DMS79 treated with DMSO at 0.1 percent for 48 hours (cell line): ENCODE measurements around the gene NR2F2.

Experiments used
- DNase-seq: peaks from one replicate; lab custom pipeline; 2025; lab: John Stamatoyannopoulos, UW

Gene NR2F2

DNA sequence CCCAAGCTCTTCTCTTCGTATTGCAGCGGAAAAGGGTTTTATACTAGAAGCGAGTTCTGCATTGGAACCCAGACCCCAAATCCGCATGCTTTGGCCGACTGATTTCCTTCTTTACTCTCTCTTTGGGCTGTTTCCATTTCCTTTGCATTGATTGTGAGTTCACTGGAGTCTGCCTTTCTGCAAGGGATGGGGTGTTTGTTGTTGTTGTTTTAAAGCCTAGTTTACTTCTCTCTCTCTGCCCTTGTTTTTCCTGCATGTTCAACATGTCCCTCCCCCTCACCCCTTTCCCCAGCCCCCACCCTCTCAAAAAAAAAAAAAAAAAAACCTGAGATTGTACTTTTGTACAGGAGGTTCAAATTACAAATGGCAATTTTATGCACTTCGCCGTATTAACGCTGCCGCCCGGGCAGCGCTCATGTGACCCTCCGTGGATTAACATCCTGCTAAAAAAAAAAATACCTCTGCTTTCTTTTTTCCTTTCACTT is 2.2 kb downstream of the NR2F2 start:
- peak; percentile 23 for DNase-seq

DNA sequence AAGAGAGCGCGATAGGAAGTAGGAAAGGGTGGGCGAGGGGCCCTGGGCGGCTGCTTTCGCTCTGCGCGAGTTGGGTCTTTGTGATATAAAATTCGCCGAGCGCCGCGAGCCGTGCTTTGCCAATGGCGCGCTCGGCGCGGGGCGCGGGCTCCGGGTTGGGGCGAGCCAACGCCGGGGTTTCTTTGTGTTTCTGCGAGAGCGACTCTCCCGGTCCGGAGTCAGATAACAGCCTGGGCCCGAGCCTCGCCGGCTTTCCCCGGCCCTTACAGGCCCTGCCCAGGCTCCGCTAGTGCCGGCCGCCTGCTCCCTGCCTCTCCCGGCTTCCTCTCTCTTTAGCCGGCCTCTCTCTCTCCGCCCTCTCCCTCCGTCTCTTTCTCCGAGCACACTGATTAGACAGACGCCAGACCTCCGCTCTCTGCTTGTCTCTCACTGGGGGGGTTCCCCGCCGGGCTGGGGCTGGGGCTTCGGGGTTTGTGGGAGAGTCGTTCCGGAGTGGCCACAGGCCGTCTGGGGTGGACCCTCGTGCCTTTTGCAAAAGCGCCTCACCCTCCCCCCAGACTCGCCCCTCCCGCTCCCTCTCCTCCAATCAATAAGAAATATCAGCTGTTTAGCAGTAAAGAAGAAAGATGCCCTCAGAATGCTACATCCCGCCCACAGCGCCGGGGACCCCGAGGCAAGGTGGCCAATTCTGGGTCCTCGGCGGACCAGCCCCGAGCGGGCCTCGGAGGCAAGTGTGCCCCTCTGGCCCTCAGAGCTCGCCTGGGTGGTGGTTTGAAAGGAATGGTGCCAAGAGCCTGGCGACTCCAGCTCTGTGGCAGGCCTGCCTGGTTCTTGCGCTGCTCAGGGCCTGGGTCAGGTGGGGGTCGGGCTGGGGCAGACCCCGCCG is 2.9 kb downstream of the NR2F2 start:
- peak; percentile 20 for DNase-seq

DNA sequence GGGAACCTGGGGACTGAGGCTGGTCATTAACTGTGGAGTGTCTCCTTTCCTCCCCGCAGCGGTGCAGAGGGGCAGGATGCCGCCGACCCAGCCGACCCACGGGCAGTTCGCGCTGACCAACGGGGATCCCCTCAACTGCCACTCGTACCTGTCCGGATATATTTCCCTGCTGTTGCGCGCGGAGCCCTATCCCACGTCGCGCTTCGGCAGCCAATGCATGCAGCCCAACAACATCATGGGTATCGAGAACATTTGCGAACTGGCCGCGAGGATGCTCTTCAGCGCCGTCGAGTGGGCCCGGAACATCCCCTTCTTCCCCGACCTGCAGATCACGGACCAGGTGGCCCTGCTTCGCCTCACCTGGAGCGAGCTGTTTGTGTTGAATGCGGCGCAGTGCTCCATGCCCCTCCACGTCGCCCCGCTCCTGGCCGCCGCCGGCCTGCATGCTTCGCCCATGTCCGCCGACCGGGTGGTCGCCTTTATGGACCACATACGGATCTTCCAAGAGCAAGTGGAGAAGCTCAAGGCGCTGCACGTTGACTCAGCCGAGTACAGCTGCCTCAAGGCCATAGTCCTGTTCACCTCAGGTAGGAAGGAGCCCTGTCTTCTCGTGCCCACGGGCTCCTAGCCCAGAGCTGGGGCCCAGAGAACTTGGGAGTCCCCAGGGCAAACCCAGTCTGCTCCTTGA is 3.7 kb downstream of the NR2F2 start:
- no peak for DNase-seq

DNA sequence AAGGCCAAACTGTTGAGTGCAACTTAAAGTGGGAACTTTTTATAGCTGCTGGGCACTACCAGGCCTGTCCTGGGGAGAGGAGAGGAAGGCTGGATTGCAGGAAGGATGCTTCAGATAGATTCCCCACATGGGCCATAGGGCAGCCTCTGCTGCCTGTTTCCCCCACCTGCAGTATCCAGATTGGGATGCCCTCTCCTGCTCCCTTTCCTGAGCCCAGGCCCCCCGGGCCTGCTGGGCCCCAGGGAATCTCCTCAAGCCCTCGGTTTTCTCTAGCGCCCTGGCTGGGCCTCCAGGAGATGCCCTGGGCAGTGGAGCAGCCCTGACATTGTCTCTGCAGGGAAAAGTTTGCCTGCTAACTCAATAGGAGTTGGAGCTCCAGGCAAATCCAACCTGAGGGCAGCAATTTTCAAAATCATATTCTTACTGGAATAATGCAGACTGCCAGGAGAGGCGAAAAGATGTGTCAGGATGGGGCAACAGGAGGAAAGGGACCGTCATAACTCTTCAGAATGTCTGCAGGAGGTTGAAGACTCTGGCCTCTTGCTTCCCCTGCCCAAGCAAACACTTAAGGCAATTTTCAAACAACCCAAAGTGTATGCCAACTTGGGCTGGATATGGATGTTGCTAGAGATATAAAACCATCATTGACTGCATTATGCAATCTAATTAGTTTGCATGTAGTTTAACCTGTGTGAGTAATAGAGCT is 4.4 kb downstream of the NR2F2 start:
- no peak for DNase-seq

DNA sequence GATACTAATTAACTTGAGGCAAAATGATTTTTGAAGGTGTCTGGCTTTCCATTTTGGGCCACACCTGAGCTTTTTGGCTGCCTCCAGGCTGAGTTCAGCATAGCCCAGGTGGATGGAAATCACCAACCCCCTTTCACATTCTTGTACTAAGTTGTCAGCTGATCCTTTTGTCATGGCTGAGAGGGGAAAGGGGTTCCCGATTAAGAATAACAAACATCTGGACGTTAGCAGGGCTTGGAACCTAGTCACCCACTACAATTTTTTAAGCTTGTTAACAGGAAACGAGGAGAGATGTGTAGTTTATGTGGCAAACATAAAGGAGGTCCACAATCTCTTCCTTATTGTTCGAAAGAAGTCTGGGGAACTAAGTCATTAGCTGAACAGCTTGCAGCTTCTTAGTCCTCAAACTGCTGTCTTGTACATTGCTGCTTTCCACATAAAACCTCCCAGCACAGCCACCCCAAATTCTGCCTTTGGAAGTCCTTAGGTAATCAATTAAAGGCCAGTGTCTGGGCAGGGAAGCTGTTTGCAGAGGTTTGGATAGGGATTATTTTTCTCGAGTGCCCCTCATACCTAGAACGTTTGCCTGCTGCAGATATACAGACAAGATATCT is 5.0 kb downstream of the NR2F2 start:
- no peak for DNase-seq

DNA sequence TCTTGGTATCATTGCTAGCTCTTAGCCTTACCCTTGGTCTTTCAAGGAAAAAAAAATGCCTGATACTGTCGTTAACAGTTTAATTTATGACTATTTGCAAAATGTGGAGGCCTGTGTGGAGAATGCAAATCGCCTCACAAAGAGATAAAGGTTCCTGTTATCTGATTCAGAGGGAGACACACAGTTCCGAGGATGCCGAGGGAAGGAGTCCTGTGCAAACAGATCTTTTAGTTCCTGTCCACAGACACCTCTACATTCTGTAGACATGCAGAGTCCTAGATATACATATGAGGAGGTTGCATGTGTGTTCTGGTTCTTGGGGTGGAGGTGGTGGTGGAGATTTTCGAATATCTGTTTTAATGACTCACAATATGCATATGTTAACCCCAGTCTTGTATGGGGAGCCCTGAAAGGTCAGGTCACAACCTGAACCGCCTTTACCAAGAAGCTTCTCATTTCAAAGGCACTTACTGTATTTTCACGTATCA is 5.7 kb downstream of the NR2F2 start:
- DNase-seq, result no peak

DNA sequence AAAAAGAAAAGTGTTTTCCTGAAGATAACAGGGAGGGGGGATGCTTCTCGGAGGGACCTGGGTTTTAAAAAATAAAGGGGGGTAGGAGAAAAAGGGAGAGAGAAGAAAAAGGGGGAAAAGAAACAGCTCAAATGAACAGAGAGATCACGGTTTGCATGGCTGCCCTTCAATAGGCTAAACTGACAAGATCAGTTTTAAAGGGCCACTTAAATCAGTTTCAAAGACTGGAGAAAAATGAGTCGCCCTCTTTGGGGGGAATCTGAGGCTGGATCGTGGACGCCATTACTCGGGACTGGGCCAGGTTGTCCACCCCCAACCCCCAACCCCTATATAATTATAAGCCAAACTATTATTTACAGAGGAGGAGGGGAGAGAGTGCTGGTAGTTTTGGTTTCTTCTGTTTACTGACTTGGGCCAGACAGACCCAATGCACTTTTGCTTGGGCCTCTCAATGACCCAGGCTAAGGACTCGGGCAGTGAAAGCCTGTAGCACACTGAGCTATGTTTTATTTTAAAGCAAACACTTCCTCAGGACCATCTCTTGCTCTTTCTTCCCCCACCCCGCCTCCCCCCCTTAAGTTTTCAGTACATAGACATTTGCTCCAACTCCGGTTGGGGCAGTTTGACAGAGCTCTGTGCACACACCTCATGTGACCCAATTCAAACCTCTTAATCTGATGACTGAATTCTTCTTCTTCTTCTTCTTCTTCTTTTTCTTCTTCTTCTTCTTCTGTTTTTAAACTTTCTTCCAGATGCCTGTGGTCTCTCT is 6.3 kb downstream of the NR2F2 start:
- peak; percentile 6 for DNase-seq

DNA sequence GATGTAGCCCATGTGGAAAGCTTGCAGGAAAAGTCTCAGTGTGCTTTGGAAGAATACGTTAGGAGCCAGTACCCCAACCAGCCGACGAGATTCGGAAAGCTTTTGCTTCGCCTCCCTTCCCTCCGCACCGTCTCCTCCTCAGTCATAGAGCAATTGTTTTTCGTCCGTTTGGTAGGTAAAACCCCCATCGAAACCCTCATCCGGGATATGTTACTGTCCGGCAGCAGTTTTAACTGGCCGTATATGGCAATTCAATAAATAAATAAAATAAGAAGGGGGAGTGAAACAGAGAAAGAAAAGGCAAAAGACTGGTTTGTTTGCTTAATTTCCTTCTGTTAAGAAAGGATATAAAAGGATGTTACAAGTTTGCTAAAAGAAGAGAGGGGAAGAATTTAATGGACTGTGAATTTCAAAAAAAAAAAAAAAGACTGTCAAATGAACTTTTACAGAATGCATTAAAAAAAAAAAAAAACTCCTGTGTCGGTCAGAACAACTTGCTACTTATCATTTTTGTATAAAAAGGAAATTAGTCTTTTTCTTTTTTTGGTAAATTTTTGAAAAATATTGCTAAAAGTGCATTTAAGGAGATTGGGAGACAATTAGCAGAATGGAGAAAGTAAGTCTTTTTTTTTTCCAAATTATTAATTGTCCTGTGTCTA is 7.0 kb downstream of the NR2F2 start:
- DNase-seq, result no peak

DNA sequence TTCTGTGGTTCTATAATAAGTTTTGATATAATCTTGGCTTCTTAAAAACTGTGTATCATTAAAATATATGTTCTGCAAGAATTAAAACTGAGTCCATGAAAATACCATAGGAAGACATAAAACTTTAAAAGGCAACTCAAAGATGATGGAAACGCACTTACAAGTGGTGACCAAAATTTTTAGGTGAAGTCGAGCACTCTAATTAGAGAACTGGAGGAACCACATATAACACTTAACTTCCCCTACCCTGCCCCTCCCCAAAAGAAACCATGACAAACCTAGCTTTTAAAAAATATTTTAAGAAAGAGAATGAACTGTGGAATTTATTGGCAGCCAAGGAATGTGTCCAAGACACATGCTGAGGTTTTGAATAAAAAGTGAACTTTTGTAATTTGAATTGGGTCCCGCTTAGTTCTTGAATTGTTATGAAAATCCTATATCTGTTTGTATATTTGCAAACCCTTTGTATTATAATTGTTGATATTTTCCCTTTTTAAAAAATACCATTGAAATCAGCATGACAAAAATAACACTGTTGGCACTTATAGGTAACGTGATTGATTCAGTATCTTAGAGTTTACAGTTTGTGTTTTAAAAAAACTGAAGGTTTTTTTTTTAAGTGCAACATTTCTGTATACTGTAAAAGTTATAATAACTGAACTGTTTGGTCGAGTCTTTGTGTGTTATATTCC is 7.7 kb downstream of the NR2F2 start:
- DNase-seq, result no peak

DNA sequence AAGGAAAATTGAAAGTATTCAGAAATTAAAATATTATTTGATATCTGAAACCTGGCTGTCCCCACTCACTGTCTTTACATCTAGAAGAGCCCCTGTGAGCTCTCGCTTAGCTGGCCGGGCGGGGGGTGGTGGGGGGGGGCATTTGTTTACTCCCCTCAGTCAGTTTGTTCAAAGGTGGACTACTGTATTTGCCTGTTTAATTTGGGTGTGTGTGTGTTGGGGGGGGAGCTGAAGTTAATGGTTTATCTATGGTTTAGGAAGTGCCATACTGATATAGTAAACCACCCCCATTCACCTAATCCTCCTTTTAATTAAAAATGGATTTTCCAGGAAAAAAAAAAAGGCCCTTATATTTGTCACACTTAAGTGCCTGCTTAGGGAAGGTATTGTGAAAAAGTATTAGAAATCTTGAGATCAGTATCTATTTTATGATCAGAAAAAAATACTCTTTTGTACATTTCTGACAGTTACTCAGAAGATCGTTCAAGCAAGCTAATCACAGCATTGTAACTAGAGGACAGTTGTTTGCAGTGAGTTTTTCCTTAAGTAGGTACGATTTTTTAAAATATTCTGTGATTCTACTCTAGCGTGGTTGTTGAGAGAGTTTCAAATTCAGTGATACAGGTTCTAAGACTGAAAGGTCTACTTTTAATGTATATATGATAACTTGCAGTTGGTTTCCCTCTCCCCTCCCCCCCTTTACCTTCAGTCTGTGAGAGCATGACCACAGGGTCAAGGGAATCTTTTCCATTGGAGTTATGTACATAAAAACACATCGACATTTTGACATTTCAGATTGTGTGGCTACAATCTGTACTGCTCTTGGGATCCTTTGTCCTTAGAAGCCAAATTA is 8.5 kb downstream of the NR2F2 start:
- DNase-seq, result no peak

DNA sequence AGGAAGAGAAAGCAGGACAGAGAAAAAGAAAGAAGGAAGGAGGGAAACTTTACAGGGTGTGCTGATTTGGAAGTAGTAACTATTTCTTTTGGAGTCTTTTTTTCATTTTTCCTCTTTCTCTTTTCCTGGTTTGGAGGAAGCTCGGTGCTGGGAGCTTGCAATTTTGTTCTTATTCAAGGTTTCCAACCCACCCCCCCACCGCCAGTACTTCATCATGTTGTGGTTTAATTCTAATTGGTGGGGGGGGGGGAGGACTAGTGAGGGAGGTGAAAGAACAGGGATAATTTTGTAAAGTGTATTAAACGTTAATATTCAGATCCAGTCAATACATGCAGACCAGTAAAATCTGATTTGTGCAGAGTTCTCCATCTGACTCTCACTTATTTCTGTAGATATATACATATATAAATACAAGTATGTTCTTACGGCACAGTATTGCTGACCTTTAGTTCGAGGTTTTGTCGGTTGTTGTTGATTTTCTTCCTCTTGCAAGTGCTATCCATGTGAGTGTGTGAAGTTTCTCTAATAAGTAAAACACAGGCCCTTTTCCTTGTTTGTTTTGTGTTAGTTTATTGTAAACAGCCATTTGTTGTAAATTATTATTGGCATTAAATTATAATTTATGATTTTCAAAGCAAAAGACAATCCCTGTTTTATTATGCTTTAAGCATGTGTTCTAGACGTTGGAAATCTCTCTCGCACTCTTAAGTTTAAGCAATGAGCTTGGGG is 9.3 kb downstream of the NR2F2 start:
- DNase-seq, result no peak

DNA sequence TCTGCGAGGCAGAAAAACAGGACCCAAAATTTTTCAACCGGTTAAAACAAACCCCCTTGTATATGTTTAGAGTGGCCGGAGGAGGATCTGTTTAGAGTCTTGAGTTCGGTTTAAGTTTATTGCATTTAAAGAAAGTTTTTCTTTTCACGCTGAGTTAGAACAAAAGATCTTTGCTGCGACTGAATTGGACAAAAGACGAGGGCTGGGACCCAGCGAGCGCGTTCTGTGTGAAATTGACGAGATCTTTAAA is 9.8 kb downstream of the NR2F2 start:
- DNase-seq, result no peak

DNA sequence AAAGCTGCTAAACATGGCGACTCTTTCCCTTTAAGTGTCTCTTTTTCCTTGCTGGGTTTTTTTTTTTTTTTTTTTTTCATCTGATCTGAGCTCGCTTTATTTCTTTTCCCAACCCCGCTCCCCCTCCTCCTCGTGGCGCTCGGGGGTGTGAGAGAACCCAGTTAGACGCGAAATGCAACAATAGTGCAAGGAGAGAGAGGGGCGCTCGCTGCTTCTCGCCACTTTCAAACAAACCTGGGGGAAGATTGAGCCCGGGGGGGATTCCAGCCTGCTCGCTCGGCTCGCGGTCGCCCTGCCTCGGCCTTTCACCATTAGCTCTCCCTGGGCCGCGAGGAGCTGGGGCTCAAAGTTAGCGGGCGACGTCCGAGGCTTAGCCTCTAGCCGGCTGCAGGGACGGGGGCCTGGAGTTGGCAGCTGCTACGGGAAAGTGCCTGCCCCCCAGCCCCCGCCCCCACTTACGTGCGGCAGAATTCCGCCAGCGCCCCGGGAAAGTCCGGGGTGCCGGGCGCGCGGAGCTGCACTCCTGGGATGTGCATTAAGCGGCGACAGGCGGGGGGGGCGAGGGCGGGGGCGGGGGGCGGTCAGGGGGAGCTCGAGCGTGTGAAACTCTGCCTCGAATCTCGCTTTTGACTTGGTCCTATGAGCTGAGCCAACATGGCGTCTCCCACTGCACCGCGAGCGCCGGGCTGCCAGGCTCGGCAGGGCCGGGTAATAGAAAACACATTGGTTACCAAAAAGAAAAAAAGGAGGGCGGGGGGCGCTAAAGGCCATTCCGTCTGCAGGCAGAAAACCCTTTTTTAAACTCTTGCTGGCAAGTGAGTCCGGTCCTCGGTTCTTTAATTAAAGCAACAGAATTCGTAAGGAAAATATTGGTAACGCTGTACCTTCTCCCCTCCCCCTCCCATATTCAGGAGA is 10.4 kb downstream of the NR2F2 start:
- DNase-seq, result peak; percentile 26

DNA sequence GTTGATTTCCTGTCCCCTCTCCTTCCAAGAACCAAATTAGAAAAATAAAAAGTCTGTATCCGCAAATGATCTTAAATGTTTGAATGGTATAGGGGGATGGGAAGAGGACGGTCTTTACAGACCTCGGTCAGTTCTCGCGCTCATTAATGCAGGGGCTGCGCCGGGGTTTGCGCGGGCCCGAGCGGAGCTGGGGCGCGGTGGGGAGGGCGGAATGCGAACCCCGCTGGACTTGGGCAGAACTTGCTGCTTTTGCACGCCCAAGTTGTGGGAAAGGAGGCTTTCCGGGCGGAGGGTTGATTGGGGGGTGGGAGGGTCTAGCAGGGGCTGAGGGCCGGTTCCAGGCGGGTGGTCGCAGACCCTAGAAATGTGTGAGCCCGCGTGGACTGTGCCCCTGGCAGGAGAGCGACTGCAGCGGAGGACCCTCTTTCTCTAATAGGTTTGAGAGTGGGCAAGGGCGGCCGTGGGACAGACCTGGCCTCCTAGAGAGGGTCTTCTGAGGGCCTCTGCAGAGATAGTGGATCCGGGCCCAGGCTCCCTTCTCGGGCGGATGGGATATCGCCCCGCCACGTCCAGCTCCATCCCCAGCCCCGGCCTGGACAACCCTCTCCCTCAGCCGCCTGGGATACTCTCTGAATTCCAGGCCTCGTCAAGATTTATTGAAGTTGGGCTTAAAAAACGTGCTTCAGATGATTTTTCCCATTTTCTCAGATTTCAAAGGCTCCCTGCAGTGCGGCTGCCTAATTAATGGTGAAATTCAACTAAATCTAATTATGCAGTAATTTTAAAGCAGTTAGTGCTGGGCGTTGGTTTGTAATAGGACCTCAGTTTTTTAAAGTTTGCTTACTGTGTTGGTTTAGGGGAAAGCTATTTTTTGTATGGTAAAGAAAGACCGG is 11.3 kb downstream of the NR2F2 start:
- DNase-seq, result no peak

DNA sequence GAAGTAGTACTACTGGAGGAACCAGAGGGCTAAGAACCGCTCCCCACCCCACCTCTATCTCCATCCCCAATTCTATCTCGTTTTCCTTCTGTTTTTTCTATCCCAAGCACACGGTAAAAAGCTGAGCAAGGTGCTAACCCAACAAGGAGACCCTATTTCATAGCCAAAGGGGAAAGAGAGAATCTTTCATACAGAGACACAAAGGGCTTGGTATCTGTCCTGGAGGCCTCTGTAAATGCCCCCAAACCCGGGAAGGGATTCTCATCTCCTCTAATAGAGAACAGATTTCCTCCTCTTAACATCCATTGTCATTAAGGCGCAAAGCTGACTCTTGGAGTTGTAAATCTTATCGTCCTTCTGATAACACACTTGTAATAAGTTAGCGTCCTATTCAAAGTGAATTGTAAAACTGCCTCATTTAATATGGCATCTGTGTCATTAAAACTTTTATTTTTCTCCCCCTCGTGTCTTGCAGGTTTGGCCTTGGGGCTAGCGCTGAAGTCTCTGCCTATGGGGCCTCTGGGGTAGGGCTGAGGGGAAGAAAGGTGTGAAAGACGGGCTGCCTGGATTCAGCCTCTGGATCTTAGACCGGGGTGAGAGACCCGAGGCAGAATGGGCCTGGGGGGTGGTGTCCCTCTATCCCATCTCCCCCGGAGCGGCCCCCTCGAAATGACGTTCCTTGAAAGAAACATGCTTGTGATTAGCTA is 12.1 kb downstream of the NR2F2 start:
- no peak for DNase-seq
